H1 (cell line): Measurements from ENCODE around the gene PKP1. TPM values are rescaled to one million over a fixed set of nuclear protein-coding genes. Genes with fewer than 3 reads are reported as not detected.

Experiments used
- RXRA ChIP-seq: IDR thresholded peaks from 2 replicates; pipeline ENCODE4 v1.6.1; 2011; ENCODE audit warnings: low read depth, mild to moderate bottlenecking, low read length, moderate library complexity; ENCODE audit not compliant: insufficient read depth
- polyA plus RNA-seq, 7 experiments: library from polyadenylated mRNA; depleted of rRNA in 3 of 7; stranded (reverse) in 5 of 7; unstranded in 2 of 7; fragments of >200 nt in 5 of 7; fragments of 200-250 nt in 2 of 7; gene quantifications; 1 replicate in 5 of 7; 2 replicates in 1 of 7; 4 replicates in 1 of 7; pipeline versions ENCODE4 v1.2.1 to v1.2.3, GENCODE V29; 2011 to 2013; ENCODE audit warnings: missing spikeins in 2 of 7, mixed read lengths in 2 of 7
- total RNA-seq: library from RNA; stranded (reverse); fragmentation: NEBNext Ultra II Directional; extraction: Animal tissue kit (Norgen Biotek cat#: 25700); gene quantifications from 2 replicates; pipeline ENCODE4 v1.2.1, GENCODE V29; 2021

The PKP1 gene
- total and polyA plus RNA-seq, 2 of the 8 experiments (the other 6 are each of a cell fraction or from before 2014, with no cell fraction given), result 0.21 to 0.95 TPM

DNA sequence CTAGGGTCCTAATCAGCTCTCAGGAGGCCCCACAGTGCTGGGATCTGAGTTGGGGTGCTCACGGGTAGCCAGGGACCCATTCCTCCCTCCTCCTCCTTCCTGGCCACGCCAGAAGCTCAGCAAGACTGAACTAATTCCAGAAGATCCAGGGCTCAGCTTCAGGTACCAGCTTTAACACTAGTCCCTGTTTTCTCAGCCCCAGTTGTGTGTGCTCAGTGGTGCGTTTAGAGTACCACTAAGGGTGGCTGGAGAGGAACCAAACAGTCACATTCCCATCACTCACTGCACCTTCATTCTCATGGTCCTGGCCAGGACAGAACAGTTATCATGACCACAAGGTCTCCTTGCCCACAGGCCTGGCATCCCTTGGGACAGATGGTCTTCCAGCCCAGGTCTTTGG is 20.8 kb downstream of the PKP1 start (continued):
- no peak for TF ChIP-seq RXRA
